D721Med (cell line): ENCODE measurements around the gene CUL7.

Experiments used
- DNase-seq: peaks from one replicate; pipeline ENCODE4 v3.0.0; 2011; ENCODE audit warnings: low spot score; ENCODE audit not compliant: insufficient read length
- FAIRE-seq: peaks from 2 replicates; lab custom pipeline; 2011; peaks lifted over from hg19 to GRCh38; lab: Jason Lieb, UNC
- CTCF ChIP-seq: IDR thresholded peaks from 2 replicates; pipeline ENCODE4 v1.5.1; 2012; ENCODE audit warnings: mild to moderate bottlenecking, control low read depth; ENCODE audit not compliant: insufficient read depth; ENCODE audit errors: missing control alignments

The CUL7 gene

GRCh38 chr6:43093436-43094289 lies 40.0 kb upstream of the CUL7 start:
- TF ChIP-seq CTCF = no peak

GRCh38 chr6:43092635-43093034 lies 39.0 kb upstream of the CUL7 start:
- no peak for TF ChIP-seq CTCF
- DNase-seq (no peak), FAIRE-seq (no peak)

More at GRCh38 chr6:43093436-43094289, 40.0 kb upstream of the CUL7 start:
- DNase-seq (no peak), FAIRE-seq (no peak)

- no peak for DNase-seq
- no peak for TF ChIP-seq CTCF
- FAIRE-seq = no peak
These were observed 37.9 kb upstream of the CUL7 start for GRCh38 chr6:43091436-43091991.

GRCh38 chr6:43091020-43091419 lies 37.4 kb upstream of the CUL7 start:
- DNase-seq (no peak), FAIRE-seq (no peak)
- no peak for TF ChIP-seq CTCF

GRCh38 chr6:43090559-43090956 lies 36.9 kb upstream of the CUL7 start:
- DNase-seq (no peak), FAIRE-seq (no peak)
- no peak for TF ChIP-seq CTCF

GRCh38 chr6:43089874-43090558 lies 36.4 kb upstream of the CUL7 start:
- DNase-seq (no peak), FAIRE-seq (no peak)
- TF ChIP-seq CTCF = no peak
